GM08714 (cell line): Measurements from ENCODE around the gene OR14J1.
"Not testable (repeated sequence)": the region's sequence is repeated elsewhere in the genome, so short reads cannot be mapped to it uniquely, and the experiment has no call there.

ENCODE experiments used
- H3K4me3 ChIP-seq: fragments of 200-500 bp; sonication (Bioruptor generic); 2 replicates; pipeline ENCODE4 v1.5.1; 2014; ENCODE audit warnings: mild to moderate bottlenecking, low read length, inconsistent platforms
- ZNF274 ChIP-seq: IDR thresholded peaks from 2 replicates; pipeline ENCODE4 v1.6.1; 2012; ENCODE audit warnings: mild to moderate bottlenecking, low read depth, low read length

Gene OR14J1, protein sequence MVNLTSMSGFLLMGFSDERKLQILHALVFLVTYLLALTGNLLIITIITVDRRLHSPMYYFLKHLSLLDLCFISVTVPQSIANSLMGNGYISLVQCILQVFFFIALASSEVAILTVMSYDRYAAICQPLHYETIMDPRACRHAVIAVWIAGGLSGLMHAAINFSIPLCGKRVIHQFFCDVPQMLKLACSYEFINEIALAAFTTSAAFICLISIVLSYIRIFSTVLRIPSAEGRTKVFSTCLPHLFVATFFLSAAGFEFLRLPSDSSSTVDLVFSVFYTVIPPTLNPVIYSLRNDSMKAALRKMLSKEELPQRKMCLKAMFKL

DNA sequence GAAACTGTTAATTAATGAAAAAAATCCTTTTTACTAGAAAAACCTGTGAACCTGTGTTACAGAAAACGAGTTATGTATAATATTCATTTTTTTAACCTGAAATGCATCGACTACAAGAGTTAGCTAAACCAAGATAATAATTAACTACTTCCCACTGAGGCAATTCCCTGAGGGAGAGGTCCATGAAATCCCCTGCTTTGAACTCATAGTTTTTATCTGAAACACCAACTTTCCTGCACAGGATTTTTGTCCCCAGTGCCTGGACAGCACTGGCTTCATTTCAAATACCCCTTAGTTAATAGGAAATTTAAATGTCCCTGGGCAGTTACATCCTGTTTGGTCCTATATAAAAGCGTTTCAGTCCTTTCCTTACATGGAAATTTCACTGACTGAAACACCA, at the start of gene OR14J1:
OR14J1 (plus strand) TSS at position 386 of the 400 bp plus-strand sequence. CDS start 4,989 bp downstream, outside the sequence.
- H3K4me3 ChIP-seq, result no peak within 1 kb of the TSS
- no peak for TF ChIP-seq ZNF274

DNA sequence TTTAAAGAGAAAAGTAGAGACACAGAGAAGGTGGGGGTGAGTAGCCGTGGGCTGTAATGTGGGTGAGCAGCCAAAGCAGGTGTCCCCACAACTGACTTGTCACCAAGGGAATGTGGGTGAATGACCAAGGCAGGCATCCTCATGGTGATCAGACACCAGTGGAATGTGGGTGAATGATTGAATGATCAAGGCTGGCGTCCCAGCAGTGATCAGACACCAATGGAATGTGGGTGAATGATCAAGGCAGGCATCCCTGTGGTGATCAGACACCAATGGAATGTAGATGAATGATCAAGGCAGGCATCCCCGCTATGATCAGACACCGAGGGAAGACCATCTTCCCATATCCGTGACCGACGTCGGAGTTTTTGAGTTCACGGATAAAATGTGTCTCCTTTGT, 49.8 kb upstream of the OR14J1 start:
- no peak overlapping the region for H3K4me3 ChIP-seq
- no peak for TF ChIP-seq ZNF274

DNA sequence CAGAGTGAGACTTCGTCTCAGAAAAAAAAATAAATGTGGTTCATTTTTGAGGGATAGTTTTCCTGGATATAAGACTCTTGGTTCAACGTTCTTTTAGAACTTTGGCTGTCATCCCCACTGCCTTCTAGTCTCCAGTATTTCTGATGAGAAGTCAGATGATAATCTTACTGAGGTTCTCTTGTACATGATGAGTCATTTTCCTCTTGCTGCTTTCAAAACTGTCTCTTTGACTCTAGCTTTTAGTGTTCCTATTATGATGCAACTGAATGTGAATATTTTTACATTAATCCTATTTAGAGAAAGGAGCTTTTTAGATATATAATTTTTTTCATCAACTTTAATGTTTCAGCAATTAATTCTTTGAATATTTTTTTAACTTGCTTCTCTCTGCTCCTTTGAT, 46.0 kb upstream of the OR14J1 start:
- H3K4me3 ChIP-seq, result no peak overlapping the region
- TF ChIP-seq ZNF274, result no peak

DNA sequence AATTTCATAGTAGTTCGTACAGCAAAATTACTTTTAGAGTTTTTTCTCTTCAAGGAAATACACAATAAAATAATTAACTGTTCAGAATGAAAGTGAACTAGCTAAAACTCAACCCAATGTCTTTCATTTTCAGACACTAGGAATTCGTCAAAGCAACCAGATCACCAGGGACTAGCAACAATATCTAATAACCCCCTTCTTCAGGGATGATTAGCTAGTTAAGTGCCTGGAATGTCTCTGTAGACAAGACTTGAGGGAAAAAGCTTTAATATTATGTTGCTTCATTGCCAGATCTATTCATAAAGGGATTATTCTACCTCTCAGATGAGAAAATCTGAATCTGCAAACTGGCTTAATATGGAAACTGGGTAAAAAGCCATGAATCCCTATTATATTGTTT, 41.8 kb upstream of the OR14J1 start:
- H3K4me3 ChIP-seq, result no peak overlapping the region
- no peak for TF ChIP-seq ZNF274

DNA sequence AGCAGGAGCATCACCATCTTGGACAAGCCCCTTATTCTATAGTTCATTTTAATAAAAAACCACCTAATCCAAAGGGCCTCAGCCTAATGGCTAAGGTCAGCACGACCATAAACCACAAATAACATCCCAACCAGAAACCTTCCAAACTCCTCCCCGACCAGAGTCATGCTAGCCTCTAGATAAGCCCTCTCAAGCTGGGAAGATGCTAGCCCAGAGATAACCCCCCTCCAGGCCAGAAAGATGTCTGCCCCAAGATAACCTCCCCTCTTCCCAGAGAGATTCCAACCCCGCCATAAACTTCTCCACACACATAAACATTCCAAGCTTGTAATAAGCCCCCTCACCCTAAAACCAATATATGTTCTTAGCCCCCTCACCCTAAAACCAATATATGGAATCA, 38.5 kb upstream of the OR14J1 start:
- no peak for TF ChIP-seq ZNF274
- H3K4me3 ChIP-seq, result no peak overlapping the region

DNA sequence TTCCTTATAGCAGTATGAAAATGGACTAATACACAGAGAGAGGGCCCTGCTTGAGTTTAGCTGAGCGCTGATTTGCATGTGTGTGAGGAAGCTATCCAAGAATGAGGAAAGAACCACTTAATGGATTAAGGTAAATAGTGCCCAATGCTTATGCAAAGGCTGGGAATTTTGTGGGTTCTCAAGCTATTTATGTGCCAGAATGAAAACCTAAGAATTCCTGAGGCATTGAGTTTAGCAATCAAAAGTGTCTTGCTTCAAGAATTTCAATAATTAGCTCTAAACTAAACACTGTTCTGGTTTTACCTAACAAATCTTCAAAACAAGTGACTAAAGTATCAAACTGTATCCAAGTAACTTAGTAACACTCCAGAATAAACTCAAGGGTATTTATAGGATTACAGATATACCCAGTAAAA, 7.0 kb upstream of the OR14J1 start:
- H3K4me3 ChIP-seq, result no peak overlapping the region
- no peak for TF ChIP-seq ZNF274

DNA sequence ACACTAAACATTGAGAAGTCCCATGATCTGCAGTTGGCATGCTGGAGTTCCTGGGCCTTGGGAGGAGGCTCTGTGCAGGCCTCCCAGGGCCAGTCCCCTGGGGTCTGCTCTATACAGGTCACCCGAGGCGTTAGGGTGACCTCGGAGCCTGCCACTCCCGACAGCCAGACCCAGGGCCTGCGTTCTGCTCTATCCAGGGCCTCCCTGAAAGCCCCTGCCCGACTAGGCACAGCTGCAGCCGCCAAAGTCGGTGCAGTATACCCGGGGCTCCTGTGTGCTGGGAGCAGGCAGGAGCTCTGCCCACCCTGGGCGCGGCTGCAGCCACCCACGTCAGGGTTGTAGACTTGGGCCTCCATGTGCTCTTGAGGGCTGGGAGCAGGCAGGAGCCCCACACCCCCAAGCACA, 6.3 kb upstream of the OR14J1 start:
- no peak overlapping the region for H3K4me3 ChIP-seq
- TF ChIP-seq ZNF274, result no peak

DNA sequence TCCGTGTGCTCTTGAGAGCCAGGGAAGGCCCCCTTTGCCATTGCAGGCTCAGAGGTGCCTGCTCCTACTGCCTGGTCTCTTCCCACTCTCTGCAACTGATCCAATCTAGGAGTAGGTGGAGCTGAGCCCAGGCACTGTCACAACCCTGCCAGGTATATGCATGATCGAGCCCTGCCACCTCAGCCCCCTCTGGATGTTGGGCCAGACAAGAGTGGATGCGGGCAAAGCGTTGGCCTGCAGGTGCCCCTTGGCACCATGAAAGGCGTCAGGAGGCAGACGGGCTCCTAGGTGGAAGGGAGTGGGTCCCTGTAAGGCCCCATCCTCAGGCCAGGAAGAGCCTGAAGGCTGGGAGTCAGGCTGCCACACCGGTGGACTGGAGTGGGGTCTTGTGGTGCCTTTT, 5.9 kb upstream of the OR14J1 start:
- H3K4me3 ChIP-seq, result no peak overlapping the region
- no peak for TF ChIP-seq ZNF274

DNA sequence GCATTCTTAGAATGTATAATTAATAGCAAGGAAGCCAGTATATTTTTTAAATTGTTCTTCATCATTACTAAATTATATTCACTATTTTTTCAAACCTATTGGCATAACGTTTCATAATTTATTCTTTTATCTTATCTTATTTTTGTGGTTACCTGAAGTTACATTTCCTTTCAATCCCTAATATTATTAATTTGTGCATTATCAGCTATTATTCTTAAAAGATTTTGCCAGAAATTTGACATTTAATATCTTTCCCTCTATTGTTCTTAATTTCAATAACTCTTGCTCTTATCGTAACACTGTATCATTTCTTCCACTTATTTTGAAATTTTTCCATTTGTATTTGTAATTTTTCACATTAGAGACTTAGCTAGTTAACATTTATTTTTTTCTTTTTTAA, 18.4 kb downstream of the OR14J1 start:
- TF ChIP-seq ZNF274, result no peak
- no peak overlapping the region for H3K4me3 ChIP-seq

DNA sequence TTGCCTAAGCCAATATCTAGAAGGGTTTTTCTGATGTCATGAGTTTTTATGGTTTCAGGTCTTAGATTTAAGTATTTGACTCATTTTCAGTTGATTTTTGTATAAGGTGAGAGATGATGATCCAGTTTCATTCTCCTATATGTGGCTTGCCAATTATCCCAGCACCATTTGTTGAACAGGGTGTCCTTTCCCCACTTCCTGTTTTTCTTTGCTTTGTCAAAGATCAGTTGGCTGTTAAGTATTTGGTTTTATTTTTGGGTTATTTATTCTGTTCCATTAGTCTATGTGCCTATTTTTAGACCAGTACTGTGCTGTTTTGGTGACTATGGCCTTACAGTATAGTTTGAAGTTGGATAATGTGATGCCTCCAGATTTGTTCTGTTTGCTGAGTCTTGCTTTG, 21.8 kb downstream of the OR14J1 start:
- not testable (repeated sequence) for H3K4me3 ChIP-seq

DNA sequence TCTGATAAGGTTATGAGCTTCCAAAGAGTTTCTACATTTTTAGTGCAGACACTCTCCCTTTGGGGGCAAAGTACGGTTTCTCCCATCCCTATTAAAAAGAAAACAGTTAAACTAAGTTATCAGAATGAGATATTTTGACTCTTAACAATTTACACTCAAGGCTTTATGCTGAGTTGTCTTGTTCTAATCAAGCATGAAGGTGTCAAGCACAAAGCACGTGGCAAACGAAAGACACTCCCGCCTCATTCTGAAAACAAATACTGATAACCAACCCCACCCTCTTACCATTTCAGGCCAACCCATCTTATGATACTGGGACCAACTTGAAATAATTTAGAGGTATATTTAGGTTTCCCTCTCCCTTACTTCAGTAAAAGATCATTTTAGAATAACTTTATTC, 24.3 kb downstream of the OR14J1 start:
- no peak for TF ChIP-seq ZNF274
- H3K4me3 ChIP-seq, result no peak overlapping the region

DNA sequence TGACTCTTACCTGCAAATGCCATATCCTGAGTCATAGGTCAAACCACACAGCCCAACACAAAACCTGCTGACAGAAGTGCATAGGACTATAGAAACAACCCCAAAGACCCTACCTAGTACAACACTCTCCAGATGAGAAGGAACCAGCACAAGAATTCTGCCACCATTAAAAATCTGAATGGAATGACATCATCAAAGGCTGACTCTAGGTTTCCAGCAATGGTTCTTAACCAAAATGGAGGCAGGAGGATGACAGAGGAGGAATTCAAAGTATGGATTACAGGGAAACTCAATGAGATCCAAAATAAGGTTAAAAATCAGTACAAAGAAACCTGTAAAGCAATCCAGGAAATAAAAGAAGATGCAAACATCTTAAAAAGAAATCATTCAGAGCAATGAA, 31.2 kb downstream of the OR14J1 start:
- no peak for TF ChIP-seq ZNF274
- H3K4me3 ChIP-seq, result no peak overlapping the region

DNA sequence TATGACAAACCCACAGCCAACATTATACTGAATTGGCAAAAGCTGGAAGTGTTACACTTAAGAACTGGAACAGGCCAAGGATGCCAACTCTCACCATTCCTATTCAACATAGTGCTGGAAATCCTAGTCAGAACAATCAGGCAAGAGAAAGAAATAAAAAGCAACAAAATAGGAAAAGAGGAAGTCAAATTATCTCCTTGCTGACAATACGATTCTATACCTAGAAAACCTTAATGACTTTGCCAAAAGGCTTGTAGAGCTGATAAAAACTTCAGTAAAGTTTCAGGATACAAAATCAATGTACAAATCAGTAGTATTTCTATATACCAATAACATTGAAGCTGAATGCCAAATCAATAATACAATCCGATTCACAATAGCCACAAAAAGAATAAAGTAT, 34.8 kb downstream of the OR14J1 start:
- no peak overlapping the region for H3K4me3 ChIP-seq
- no peak for TF ChIP-seq ZNF274

DNA sequence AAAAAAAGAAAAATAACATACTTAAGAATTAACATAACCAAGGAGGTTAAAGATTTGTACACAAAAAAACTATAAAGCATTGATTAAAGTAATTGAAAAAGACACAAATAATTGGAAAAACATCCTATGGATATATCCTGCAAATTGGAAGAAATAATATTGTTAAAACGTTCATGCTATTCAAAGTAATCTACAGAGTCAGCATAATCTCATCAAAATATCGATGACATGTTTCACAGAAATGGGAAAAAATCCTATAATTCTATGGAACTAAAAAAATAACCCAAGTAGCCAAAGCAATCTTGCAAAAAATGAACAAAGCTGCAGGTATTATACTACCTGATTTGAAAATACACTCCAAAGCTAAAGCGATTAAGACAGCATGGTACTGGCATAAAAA, 43.9 kb downstream of the OR14J1 start:
- no peak overlapping the region for H3K4me3 ChIP-seq
- TF ChIP-seq ZNF274, result no peak

DNA sequence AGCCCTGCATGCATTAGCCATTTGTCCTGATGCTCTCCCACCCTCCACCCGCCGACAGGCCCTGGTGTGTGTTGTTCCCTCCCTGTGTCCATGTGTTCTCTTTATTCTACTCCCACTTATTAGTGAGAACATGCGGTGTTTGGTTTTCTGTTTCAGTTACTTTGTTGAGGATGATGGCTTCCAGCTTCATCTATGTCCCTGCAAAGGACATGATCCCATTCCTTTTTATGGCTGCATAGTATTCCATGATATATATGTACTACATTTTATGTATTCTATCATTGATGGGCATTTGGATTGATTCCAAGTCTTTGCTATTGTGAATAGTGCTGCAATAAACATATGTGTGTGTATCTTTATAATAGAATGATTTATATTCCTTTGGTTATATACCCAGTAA, 47.8 kb downstream of the OR14J1 start:
- not testable (repeated sequence) for H3K4me3 ChIP-seq

DNA sequence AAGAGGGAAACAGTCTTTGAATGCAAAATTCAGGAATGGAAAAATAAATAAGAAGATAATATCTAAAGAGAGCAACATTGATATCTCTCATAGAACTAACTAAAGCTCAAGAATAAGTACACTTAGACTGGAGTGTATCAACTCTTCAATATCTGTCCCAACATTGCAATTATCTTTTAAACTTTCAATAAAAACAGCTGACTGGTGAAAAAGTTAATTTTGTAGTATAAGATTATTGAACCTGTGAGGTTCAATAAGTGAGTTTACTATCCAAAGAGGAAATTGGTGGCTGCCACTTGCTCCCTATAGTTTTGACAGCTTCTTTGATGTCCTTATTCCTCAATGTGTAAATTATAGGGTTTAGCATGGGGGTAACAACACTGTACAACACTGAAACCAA, 53.5 kb downstream of the OR14J1 start:
- no peak for TF ChIP-seq ZNF274
- no peak overlapping the region for H3K4me3 ChIP-seq

DNA sequence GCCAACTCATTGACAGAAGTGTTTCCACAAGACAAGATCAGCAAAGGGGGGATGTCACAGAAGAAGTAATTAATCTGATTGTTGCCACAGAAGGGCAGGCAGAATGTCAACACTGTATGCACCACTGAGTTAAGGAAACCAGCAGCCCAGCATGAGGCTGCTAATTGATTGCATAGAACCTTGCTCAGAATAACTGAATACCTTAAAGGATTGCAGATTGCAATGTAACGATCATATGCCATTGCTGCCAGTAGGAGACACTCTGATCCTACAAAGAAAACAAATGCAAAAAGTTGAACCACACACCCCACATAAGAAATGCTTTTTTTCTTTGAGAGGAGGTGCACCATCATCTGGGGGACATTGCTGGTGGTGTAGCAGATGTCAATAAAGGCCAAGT, 54.1 kb downstream of the OR14J1 start:
- no peak overlapping the region for H3K4me3 ChIP-seq
- TF ChIP-seq ZNF274, result no peak
